Measurements from ENCODE around the gene PATZ1. TPM values are rescaled to one million over a fixed set of nuclear protein-coding genes. Genes with fewer than 3 reads are reported as not detected.

Gene PATZ1
- total RNA-seq, 1 experiment from 2014 or later: 120 TPM

DNA sequence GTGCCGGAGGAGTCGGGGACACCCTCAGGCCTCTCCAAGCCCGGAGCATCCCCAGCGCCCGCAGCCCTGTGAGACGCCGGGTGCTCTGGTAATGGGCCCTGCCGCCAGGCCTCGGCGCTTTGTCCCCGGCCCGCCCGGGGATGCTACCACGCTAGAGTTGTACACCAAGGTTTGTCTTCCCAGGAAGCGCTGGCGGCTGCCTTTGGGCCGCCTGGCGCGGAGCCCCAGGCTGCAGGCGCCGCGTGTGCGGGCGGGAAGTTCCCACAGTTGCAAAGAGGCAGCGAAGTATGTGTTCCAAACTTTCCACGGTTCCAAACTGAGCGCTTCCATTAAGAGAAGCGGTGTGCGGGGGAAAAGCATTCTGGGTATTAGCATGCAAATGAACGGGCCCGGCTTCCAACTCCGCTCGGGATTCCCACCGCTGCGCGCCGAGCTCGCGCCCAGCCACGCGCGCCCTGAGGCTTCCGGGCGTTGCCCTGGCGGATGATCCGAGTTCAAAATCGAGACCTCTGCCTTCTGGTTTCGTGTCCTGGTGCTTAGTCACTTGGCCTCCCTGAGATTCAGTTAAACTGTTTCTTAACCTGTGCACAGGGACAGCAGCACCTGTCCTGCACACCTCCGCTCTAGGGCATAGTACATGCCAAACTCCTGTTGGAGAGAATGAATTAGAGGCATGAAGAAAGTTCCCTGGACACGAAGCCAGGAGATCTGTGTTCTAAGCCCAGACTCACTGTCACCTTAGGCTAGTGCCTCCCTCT lies 1.3 kb upstream of the PATZ1 start:
- peak overlapping the region; percentile 83 for H3K18ac ChIP-seq (ENCODE audit: insufficient read length, low read depth, low read length)
- H3K27ac ChIP-seq (ENCODE audit: insufficient read length, low read depth, low read length): peak overlapping the region; percentile 21
- H3K23me2 ChIP-seq (ENCODE audit: insufficient read length, low read depth, low read length, poor library complexity, severe bottlenecking): peaks cover 33% of the 10 kb centered on the region
- peaks cover 10% of the 10 kb centered on the region; the same call in 1 of the 2 replicates for H3K79me2 ChIP-seq (ENCODE audit: insufficient read depth, low read length)
- H3K4me1 ChIP-seq (ENCODE audit: insufficient read depth, low read length): peaks cover 5% of the 10 kb centered on the region; the same call in 1 of the 2 replicates
- no peaks in the 10 kb centered on the region for H3K27me3 Mint-ChIP-seq (ENCODE audit: low read depth)
- peak; percentile 77 for DNase-seq
- H3K4me1 Mint-ChIP-seq: peaks cover 35 to 42% of the 10 kb centered on the region in 2 experiments
- H3K4me3 Mint-ChIP-seq: peak overlapping the region; percentile 87 to 90
- peaks cover 0 to 29% (median 13%) of the 10 kb centered on the region in 3 experiments; a peak in 6 of 7 replicates for H3K36me3 Mint-ChIP-seq (ENCODE audit: insufficient read depth in 1 of 3, low read depth in 3 of 3)
- TF ChIP-seq, protein P1, sequence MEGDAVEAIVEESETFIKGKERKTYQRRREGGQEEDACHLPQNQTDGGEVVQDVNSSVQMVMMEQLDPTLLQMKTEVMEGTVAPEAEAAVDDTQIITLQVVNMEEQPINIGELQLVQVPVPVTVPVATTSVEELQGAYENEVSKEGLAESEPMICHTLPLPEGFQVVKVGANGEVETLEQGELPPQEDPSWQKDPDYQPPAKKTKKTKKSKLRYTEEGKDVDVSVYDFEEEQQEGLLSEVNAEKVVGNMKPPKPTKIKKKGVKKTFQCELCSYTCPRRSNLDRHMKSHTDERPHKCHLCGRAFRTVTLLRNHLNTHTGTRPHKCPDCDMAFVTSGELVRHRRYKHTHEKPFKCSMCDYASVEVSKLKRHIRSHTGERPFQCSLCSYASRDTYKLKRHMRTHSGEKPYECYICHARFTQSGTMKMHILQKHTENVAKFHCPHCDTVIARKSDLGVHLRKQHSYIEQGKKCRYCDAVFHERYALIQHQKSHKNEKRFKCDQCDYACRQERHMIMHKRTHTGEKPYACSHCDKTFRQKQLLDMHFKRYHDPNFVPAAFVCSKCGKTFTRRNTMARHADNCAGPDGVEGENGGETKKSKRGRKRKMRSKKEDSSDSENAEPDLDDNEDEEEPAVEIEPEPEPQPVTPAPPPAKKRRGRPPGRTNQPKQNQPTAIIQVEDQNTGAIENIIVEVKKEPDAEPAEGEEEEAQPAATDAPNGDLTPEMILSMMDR (conservative IDR thresholded peaks at IDR 0.05): no peak
- H3K9me3 Mint-ChIP-seq: no peaks in the 10 kb centered on the region
- no peak overlapping the region for H2AK5ac ChIP-seq (ENCODE audit: insufficient read length, low read length)
- peak overlapping the region; percentile 74 for H2BK120ac ChIP-seq (ENCODE audit: low read depth, low read length, poor library complexity, severe bottlenecking)
- no peaks in the 10 kb centered on the region for H3K79me1 ChIP-seq (ENCODE audit: insufficient read depth, low read depth, low read length, poor library complexity, severe bottlenecking)
- H2BK5ac ChIP-seq (ENCODE audit: insufficient read length, low read length): no peak overlapping the region
- H4K20me1 ChIP-seq (ENCODE audit: control insufficient read depth, insufficient read depth, insufficient read length): no peaks in the 10 kb centered on the region
- H4K5ac ChIP-seq (ENCODE audit: insufficient read length, low read depth, low read length): no peak overlapping the region
- H2AFZ ChIP-seq (ENCODE audit: low read length): no peak overlapping the region
- H2BK20ac ChIP-seq (ENCODE audit: low read depth, low read length, poor library complexity, severe bottlenecking): no peak overlapping the region
- H4K8ac ChIP-seq (replicated peaks; ENCODE audit: insufficient read length, low read depth, low read length): no peak overlapping the region
- no peaks in the 10 kb centered on the region for H3K9me3 ChIP-seq (ENCODE audit: control insufficient read depth, low read depth, low read length)
- H3T11ph ChIP-seq (ENCODE audit: low read length): no peak overlapping the region
- H3K23ac ChIP-seq (ENCODE audit: insufficient read length, low read depth, low read length): no peak overlapping the region
- H3K4me2 ChIP-seq (ENCODE audit: insufficient read depth, insufficient read length, low read length): peak overlapping the region; percentile 90
- peak overlapping the region; percentile 88 for H3K4ac ChIP-seq (ENCODE audit: low read depth, low read length)
- no peak overlapping the region for H2BK12ac ChIP-seq (ENCODE audit: insufficient read length, low read depth, low read length)
- H3K56ac ChIP-seq (ENCODE audit: insufficient read length, low read depth, low read length): no peak overlapping the region
- peak overlapping the region; percentile 55 to 96 (median 96); a peak in 6 of 7 replicates for H3K27ac Mint-ChIP-seq
- H2BK15ac ChIP-seq (ENCODE audit: low read depth, low read length): no peak overlapping the region
- WGBS (ENCODE audit: extremely low coverage, insufficient read length, low lambda C conversion rate): no CpG with 5 or more reads among the region's 50 CpGs
- peak overlapping the region; percentile 83 for H3K9ac ChIP-seq (ENCODE audit: extremely low read depth, insufficient read length, low read length)
- no peaks in the 10 kb centered on the region for H3K27me3 ChIP-seq (ENCODE audit: insufficient read depth, low read length)
- H4K91ac ChIP-seq (ENCODE audit: insufficient read length, low read depth, low read length): peak overlapping the region; percentile 35
- peak overlapping the region; percentile 88 for H3K14ac ChIP-seq (ENCODE audit: insufficient read depth, low read length)
